Cerebellar cortex (tissue), 1 donor: Measurements from ENCODE around the gene PLEKHH1.
A peak's percentile ranks its signal among the peaks of the same experiment; 100 is the strongest.
"Not testable (repeated sequence)": the region's sequence is repeated elsewhere in the genome, so short reads cannot be mapped to it uniquely, and the experiment has no call there.

Source experiments
- DNase-seq: peaks from one replicate; pipeline ENCODE4 v3.0.0-alpha.2; 2015; ENCODE audit warnings: low spot score

PLEKHH1 gene

DNA sequence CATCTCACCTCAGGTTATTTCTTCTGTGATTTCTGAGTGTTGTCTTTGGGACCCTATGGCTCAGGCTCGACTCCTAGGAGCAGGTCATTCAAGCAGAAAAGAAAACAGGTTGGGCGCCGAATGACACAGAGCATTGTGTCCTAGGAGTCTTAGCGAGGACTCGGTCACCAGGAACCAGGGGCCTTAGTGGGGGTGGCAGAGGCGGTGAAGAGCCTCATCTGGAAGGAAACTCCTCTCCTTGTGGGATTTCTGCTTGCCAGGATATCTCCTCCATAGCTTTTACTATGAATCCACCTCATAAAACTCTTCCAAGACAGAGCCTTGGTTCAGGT is 630 bp downstream of the PLEKHH1 start:
- DNase-seq = peak; percentile 47

DNA sequence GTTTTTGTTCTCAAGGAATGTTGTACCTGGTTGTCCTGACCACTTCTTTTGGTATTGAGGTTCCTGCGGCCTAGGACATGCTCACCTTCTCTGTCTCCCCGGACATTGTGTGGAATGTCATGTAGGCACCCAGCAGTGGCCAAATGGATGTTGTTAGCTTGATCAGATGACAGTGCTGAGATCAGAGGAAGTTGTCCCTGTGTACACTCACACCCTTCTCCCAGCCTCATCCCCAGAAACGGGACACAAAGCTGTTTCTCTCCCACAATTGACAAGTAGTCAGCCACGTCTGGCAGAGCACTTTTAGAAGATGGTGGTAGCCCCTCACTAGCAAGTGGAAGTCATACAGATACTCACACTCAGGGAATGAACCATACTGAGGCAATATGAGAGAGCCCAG is 3.0 kb downstream of the PLEKHH1 start:
- DNase-seq = no peak

DNA sequence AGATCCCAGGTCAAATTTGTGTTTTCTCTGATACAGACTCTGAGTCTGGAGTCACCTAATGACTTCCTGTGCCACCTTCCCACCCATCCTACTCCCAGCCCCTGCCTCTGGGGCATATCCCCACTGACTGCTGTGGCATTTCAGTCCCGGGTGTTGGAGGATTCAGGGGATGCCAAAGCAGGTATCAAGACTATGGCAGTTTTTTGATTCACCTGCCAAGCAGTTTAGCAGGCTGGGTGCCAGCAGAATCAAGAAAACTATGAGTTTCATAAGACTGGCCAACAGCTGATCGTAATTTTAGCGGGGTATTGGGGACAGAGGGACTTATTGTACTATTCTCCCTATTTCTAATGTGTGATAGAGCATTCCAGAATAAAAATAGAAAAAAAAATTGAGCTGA is 4.6 kb downstream of the PLEKHH1 start:
- DNase-seq = peak; percentile 17

DNA sequence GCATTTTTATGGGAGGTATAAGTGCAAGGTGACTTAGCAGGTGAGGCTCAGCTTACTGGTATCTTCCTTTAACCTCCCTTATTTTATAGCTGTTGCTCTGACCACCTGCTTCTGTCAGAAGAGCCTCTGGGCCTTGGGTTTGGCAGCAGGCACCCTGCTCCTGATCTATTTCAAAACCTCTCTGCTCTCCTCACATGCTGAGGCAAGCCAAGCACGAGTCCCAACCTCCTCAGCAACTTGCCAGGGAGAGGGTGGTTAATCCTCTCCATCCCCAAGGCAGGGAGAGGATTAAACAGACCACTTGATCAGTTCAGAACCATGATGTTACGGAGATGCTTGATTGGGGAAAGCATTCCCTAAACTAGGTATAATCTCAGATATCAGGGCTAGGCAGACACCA is 5.4 kb downstream of the PLEKHH1 start:
- peak; percentile 81 for DNase-seq

DNA sequence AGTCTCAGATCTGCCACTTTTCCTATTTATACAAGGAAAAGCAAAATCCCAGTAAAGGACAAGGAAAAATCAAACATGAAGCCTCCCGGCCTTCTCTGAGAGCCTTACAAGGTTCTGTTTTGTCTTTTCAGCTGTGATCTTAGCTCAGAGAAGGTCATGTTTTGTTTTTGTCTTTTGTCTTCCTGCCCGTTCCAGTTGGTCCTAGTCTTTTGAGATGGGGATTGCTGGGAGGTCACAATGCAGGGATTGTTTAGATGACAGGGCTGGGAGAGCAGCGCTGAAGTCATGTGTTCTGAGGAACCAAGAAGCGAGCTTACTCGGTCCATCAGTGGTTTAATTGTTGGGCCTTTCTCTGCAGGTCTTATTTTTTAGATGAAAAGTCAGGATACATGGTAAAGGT is 6.0 kb downstream of the PLEKHH1 start:
- peak; percentile 32 for DNase-seq

DNA sequence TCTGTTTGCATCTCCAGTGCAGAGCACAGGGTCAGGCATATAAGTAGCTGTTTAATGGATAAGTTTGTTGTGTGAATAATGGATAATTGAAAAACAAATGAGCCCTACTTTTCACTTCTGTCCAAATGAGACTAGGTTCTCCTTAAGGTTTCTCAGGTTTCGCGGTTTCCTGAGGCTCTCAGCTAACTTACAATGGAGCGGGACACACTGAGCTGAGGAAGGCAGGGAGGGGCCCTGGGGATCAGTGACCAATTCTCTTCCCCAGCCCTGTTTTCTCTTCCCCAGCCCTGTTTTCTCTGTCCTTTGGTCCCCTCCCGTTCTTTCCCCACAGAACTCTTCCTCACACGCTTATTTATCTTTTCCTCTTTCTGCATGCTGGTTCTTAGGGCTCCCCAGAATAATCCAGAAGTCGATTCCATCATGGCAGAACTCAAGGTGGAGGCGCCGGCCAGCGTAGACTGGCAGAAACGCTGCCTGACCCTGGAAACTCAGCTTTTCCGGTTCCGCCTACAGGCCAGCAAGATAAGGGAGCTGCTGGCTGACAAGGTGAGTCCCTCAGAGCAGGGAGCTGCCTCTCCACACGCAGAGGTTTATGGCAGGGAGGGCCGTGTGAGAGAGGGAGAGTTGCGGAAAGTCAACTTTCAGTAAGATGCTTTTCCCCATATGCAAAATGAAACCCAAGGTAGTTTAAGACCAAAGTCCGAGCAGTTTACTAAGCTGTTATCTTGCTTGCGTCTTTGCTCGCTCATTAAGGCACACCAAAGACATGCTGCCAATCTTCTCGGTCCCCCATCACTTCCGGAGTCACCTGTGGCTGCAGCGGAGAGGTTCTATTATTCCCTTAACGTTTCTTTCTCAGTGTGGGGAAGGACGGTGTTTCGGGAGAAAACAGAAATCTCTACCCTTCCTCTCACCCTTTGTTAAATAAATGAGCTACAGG is 8.6 kb downstream of the PLEKHH1 start:
- DNase-seq = no peak

DNA sequence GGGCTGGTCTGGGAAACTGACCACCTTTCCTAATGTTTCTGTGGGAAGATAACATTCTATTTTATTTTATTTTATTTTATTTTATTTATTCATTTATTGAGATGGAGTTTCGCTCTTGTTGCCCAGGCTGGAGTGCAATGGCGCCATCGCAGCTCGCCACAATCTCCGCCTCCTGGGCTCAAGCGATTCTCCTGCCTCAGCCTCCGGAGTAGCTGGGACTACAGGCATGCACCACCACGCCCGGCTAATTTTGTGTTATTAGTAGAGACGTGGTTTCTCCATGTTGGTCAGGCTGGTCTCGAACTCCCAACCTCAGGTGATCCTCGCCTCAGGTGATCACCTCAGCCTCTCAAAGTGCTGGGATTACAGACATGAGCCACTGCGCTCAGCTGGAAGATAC is 9.5 kb downstream of the PLEKHH1 start:
- DNase-seq = not testable (repeated sequence)

DNA sequence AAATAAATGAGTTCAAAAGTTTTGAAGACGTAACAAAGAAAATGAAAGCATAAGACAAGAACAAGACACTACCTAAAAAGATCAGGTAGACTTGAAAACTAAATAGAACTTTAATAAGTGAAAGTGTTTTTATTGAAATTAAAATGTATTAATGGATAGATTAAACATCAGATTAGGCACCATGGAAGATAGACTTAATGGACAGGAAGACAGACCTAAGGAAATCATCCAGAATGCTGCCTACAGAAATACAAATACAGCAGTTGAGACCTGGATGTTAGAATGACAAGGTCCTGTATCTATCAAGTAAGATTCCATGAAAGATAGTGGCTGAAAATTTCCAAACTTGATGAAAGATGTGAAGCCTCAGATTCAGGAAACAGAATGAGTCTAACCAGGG is 11.5 kb downstream of the PLEKHH1 start:
- no peak for DNase-seq

DNA sequence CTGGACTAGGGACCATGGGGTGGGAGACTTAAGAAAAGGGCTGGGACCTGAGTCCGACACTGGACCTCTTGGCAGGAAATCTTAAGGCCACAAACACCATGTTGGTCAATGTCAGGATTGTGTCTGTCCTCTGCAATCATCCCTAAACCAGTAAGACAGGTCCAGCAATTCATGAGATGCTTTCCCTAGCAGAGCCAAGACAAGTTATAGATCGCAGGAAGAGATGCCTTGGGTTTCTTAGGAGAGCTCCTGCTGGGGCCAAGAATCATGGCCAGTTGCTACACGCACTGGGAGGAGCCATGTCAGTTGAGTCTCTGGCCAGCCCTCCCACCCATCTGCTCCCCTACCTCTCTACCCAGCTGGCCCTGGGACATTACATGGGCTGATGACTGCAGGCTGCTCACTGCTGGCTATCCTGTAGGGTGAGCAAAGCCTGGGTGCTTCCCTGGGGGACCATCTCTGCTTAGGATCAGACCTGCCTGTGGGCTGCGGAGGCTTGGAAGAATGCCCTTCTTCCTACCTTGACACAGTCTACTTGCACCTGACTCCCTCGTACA is 14.2 kb downstream of the PLEKHH1 start:
- DNase-seq = no peak

DNA sequence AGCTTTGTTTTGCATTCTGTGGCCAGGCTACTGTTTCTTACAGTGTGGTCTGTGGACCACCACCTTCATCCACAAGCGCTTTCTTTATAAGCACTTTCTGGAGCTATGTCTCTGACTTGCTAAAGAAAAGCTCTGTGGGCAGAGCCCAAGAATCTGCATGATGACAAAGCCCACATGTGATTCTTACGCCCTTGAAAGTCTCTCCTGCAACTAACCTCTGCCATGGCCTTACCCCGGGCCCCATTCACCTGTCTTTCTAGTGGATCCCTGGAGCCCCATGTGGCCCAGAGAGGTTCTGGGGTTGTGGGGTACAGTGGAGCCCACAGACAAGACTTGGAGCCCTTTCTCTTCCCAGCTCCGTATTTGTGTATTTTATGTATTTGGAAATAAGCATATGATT is 16.6 kb downstream of the PLEKHH1 start:
- DNase-seq = no peak

DNA sequence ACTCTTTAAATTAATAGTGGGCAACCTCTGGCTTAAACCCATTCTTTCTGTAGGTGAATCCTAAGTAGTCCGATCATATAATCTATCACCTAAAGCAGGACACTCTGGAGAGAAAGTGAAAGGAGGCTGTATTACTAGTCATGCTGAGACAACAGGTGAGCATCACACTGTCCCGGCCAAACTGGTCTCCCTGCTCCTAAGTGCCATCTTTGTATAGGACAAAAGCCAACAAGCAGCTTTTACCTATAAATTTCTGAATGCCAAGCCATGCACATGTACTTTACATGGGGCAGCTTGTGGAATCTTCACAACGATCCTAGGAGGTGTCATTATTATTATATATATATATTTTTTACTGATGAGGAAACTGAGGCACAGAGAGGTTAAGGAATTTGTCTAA is 18.0 kb downstream of the PLEKHH1 start:
- no peak for DNase-seq

DNA sequence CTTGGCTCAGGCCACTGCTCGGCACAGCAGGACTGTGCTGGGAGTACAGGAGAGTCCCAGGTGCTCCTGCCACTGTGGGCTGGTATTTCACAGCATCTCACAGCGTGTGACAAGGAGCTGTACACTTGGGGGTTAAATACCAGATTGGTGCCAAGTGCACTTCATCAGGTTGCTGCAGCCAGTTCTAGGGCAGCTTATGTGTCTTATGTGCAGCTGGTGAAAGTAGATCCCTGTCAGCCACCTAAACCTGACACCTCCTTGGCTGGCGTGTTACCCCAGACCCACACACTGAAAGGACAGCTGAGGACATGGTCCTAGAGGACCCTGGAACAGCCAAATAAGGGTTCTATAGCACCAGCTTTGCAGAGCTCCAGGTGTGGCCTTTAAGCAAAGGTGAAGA is 18.9 kb downstream of the PLEKHH1 start:
- no peak for DNase-seq

DNA sequence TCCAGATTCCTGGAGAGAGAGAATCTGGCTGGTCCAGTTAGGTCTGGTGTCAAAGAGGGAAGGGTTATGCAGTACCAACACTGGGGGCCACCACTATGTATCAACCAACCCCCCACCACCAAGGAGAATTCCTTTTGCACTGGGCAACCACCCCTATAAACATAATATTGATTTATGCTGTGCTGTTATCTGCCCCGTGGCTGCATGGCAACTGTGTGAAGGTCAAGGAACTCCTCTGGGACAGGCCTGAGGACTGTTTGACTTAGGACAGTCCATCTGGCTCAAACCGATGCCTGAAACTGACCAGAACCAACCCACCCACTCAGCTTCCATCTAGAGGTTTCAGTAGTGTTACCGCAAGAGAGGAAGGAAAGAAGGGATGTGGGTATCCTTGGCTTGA is 20.5 kb downstream of the PLEKHH1 start:
- DNase-seq = no peak

DNA sequence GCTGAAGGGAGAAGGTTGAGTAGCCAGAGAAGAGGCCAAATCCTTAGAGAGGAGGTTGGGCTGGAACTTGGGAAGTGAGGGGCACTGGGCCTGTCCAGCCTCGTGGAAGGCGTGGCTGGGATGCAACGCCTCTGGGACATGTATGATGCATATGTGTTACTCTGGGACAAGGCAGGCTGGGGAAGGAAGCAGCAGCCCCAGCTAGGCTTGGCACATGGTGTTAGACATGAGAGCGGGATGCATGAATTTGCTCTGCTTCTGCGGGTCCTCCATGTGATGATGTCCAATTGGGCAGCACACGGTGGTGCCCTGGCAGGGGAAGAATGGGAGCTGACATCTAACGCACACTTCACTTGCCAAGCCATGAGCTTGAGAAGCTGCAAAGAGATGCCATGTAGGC is 21.3 kb downstream of the PLEKHH1 start:
- no peak for DNase-seq

DNA sequence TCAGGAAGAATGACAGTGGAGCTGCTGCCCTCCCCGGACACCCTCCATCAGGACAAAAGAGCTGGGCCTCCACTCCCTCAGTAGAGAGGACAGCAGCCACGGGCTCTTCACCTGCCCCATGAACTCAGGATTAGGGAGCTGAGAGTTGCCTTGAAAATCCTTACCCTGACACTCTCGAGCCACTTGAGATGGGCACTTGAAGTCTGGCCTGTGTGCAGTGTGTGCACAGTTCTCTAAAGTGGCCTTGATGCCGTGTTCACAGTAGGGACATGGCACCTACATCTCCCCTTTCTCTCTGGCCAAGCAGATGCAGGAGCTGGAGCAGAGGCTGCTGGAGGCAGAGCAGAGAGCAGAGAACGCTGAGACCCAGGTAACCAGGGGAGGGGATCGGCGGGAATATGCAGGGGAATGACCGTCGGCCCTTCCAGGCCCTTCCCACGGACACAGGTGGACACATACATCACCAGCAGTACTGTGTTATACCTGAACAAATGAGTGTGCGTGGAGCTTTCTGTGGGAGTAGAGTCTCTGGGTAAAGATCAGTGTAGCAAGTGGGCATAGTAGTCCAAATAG is 22.5 kb downstream of the PLEKHH1 start:
- no peak for DNase-seq

DNA sequence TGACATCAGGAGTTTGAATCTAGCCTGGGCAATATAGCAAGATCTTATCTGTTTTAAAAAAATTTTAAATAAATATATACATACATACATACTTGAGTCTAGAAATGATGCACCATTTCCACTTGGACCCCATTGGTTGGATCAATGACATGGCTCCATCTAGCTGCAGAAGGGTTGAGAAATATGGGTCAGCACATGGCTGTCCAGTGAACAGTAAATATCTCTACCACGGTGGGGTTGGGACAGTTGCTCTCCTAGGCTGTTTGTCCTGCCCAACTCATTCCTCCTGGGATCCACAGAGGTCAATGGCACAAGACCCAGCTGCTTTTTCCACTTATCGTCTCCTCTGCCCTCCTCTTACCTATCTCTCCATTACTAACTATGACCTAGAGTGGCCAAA is 23.6 kb downstream of the PLEKHH1 start:
- no peak for DNase-seq

DNA sequence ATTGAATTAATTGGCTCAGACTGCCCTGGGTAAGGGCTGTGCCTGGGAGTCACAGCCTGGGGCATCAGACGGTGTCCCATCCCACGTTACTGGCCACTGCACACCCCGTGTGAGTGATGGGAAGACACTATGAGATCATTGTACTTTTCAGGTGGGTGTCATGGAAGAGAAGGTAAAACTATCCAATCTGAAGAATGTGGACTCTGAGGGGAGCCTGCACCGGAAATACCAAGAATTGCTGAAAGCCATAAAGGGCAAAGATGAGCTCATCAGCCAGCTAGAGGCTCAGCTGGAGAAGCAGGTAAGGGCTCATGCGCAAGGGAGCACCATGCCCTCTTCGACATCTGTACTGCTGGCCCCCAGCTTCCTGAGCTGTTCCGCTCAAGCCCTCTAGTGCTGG is 24.0 kb downstream of the PLEKHH1 start:
- no peak for DNase-seq

DNA sequence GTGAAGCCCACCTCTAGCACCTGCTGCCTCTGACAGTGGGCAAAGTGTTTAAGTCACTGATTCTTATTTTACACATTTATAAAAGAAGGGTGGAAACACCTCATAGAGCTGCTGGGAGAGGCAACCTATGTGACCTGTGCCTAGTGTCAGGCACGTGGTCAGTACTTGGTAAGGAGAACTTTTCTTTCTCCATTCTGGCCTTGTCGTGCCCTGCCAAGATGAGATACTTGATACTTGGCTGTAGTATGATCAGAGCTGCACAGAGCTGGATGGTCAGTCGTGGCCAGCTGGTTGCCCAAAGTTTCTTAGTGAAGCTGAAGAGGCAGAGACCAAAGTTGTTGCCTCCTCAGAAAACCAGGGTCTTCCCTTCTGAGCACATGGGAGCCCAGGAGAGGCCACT is 24.6 kb downstream of the PLEKHH1 start:
- DNase-seq = no peak

DNA sequence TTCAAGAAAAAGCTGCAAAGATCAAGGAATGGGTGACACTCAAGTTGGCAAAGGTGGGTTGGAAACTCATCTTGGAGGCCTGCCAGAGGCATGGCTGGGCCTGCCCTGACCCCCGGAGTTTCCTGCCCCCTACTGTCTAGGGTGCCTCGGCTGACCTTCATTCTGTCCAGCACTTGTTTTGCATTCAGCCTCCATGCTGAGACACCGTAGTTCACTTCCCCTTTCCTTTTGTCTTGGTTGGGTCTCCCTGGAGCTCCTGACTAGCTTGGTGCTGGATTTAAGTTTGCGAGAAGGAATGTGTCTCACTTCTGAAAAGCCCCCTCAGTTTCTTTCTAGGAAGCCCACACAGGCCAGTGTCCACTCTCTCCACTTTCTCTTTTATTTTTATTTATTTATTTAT is 26.5 kb downstream of the PLEKHH1 start:
- DNase-seq = no peak

DNA sequence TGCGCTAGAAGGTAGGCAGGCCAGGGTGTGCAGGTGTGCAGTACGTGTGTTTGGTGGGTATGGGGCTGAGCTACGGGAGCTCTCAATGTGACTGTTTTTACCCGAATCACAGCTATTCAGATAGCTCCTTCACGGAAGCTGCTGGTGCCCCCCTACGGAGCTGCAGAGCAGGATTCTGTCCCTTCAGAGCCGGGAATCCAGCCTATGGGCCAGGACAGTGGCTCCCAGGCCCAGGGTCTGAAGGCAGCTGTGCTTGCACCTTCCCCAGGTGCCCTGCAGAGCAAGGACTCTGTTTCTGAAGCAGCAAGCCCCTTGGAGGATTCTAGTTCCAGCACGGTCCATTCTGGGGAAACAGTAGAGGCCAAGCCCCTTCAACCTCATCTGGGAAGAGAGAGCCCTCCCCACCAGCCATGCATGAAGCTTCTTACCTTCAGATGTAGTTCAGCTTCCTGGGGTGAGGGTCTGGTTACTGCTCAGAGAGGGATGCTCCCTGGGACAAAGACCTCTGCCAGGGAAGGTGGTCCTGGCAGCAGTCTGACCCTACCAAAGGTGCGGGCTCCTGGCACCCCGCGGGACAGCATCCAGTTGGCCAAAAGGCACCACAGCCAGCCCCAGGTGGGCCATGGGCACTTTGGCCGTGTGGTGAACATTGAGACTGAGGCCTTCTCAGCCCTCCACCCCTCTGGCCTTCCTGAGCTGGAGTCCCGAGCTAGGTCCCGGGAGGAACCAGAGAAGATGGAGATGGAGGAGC is 29.1 kb downstream of the PLEKHH1 start:
- DNase-seq = no peak

DNA sequence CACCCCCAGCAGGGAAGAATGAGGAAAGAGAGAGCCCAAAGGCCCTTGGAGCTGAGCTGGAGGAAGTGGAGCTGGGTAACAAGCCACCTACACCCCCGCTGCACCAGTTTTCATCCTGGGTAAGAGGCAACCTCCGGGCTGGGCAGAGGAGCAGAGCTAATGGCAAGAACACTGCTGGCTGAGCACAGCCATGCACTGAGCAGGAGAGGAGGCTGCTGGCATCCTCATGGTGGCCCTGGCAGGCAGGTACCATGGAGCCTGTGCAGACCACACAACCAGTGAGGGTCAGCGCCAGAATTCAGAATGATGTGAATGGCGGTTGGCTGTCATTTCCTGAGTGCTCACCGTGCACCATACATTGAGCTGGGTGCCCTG is 29.7 kb downstream of the PLEKHH1 start:
- no peak for DNase-seq

DNA sequence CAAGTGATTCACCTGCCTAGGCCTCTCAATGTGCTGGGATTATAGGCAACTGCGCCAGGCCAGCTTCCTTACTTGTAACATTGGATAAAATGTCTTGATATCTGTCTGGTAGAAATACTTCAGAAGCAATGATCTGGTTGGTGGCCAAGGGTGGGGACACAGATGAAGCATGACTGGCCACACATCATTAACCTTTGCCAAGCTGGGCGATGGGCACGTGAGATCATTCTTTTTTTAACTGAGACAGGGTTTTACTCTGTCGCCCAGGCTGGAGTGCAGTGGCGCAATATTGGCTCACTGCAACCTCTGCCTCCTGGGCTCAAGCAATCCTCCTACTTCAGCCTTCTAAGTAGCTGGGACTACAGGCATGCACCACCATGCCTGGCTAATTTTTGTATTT is 31.1 kb downstream of the PLEKHH1 start:
- DNase-seq = no peak

DNA sequence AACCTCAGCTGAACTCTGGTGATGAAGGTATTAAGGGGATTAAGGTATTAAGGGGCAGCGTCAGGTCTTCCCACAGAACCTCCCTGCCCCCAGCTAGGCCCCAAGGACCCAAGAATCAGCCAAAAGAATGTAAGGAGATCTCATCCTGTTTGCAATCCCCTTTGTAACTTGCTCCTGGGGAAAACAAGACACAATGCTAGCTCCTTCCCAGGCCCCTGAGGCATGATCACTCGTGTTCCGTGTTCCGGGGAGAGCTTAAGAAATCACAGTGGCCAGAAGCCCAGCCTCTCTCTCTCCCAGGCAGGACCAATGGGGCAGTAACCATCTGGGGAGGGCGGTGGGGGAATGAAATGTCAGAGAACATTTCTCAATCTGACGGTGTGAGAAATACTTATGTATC is 33.8 kb downstream of the PLEKHH1 start:
- DNase-seq = peak; percentile 16
